AML-193 (cell line): ENCODE results near the gene EXD2.
"Not testable (repeated sequence)": the region's sequence is repeated elsewhere in the genome, so short reads cannot be mapped to it uniquely, and the experiment has no call there.

Source experiments
- DNase-seq, 2 experiments: peaks; one replicate each; lab custom pipeline; 2025; lab: John Stamatoyannopoulos, UW

The EXD2 gene, protein sequence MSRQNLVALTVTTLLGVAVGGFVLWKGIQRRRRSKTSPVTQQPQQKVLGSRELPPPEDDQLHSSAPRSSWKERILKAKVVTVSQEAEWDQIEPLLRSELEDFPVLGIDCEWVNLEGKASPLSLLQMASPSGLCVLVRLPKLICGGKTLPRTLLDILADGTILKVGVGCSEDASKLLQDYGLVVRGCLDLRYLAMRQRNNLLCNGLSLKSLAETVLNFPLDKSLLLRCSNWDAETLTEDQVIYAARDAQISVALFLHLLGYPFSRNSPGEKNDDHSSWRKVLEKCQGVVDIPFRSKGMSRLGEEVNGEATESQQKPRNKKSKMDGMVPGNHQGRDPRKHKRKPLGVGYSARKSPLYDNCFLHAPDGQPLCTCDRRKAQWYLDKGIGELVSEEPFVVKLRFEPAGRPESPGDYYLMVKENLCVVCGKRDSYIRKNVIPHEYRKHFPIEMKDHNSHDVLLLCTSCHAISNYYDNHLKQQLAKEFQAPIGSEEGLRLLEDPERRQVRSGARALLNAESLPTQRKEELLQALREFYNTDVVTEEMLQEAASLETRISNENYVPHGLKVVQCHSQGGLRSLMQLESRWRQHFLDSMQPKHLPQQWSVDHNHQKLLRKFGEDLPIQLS

DNA sequence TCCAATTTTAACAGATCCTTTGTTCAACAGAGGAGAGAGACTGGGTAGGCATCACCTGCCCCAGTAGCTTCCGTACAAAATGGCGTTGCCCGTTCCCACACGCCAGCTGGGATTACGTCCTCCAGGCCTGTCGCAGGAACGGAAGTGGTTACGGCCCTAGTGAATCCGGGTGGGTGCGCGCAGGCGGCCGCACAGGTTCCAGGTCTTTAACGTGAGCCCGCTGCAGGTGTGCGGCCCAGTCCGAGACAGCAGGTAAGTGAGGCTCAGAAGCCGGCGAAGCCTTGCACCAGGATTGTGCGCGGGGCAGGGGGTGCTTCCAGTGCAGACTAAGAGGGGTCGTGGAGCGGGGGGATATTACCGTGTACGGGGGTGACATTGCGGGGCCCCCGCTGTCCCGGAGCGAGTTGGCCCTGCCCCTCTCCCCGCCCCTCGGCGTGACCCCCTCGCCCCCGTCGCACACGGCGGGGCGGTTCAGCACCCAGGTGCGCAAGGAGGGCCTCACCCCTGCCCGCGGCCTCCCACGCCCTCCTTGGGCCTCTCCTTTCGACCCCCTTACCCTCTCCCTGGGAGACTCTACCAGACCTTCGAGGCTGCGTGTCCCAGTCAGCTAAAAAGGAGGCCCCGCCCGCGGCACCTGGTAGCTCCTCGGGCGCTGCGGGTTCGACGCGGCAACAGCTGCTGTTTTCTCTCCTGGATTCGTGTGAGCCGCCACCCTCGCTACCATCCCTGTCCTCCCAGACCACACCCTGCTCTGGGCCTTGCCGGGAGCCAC, at the start of gene EXD2:
EXD2 (plus strand) TSS at position 159 of the 772 bp plus-strand sequence. CDS start 17,973 bp downstream, outside the sequence.
- no peak for DNase-seq

DNA sequence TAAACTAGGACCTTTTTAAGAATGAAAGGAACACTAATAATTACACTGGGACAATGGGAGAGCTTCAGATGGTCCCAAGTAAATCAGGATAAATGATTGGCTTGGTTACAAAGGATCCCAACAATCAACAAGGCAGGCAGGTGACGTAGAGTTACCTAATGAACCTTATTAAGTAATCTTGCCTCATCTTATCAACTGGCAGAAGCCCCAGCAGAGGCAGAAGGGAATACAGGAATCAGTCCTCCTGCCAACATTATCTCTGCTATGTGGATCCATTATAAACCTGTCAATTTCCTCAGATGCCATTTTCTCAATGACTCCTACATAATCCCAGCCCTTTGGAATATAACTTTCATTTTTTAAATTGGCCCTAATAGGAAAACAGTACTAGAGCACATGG, 49.7 kb upstream of the EXD2 start:
- no peak for DNase-seq

DNA sequence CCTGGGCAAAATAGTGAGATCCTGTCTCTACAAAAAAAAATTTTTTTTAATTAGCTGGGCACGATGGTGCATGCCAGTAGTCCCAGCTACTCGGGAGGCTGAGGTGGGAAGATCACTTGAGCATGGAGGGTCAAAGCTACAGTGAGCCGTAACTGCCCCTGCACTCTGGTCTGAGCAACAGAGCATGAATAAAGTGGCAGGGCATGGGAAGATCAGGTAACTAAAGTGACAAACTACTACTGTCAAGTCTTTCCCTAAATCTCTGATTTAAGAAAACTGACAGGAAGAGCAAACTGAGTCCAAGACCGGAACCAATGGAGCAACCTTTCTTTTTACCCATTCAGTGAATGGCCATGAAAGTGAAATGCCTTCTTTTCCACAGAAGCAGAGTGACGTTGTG, 49.2 kb upstream of the EXD2 start:
- DNase-seq = no peak

DNA sequence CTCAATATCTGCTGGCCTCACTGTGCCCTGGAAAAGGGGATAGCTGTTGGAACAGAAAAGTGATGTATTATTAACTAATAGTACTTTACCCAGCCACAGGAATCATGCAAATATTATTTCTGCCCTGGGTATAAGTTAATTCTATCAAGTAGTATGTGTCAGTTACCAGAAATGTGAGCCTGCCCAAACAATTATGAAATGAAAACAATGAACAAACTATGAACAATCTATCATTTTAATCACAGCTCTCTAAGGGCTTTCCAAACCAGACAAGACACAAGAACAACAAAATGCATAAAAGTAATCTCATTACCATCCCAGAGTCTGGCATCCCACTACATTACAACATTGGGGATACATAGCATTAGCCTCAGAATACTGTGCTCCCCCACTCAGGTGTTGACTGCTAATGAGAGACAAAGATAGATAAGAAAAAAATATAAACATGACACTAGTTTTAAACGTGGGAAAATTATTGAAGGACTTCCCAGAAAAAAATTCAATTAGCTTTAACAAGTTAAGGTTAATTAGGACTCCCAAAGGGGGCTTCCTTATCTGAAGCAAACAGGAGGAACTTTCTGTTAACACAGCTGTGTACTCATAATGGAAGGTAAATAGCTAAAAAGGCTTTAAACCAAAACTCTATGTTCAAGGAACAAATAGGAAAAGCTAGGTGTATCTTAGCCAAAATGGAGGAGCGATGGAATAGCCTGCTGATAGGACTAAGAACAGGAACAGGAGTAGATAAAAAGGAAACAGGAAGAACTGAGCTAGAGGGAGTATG, 41.6 kb upstream of the EXD2 start:
- DNase-seq = no peak

DNA sequence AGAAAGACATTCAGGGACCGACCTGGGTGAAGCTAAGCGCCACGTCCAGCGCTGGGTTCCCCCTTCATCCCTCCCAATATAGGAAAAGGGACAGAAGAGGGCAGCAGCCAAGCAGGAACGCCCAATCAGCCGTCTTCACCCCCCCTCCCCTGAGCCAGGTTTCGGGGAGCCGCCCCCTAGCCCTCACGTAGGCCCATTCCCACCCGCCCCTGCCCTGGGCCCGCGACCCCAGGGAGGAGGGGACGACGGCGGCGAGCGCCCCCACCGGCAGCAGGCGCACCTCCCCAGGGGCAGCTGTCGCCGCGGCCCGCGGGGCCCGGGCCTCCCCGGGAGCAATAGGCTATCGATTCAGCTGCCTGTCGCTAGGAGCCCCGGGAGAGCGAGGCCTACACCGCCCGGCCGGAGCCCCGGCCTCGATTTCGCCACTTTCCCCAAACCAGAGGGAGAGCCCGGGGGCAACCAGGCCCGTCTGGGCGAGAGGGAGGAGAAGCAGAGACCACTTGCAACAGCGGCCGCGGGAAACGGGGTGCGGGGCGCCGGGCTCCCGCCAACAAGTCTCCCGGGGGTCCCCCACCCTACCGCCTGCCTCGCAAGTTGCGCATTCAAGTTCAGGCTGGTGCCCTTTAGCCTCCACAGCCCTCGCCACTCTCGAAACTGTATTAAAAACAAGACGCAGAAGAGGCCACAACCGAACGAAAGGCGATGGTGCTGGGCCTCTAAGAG, 39.7 kb upstream of the EXD2 start:
- DNase-seq = peak; percentile 41 to 64

DNA sequence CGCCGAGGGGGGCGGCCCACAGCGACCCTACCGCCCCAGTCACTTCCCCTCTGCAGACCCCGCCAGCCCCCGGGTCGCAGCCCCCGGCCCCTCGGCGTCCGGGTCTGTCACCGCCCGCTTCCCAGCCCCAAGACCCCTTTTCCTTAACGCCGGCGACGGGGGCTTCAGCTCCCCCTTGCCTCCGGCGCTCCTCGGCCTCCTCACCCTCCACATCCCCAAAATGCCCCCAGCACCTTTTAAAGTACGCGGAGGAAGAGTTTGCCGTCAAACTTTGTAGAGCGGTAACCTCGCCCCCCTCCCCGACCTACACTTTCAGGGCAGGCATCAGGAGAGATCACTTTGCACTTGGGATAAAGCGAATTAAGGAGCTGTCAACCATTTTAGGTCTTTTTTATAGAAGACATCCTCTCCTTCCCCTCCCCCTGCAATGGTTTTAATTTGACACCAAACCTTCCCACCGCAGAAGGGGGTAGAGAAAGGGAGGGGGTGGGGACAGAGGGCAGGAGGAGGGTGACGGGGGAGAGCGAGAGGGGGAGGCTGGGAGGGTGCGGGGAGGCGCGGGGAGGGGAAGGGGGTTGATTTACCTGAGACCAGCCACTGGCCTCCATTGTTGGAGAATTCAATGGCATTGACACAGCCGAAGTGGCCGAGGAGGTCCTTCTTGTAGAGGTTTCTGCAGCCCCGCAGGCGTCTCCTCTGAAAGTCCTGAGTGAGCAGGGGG, 39.0 kb upstream of the EXD2 start:
- DNase-seq = no peak

DNA sequence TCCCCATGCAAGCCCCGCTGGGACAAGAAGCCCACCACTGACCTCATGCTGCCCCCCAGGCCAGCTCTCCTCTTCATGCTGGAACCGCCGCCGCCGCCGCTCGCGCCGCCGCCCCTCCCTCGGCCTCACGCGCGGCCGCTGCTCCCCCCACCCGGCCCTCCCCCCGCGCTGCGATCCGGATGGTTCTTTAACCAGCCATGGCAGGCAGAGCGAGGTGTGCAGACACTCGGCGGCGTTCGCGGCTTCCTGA, 38.5 kb upstream of the EXD2 start, which contains the start of gene DCAF5:
DCAF5 (minus strand) TSS at position 218 of the 250 bp plus-strand sequence; CDS start at position 77, 141 bp downstream.
- DNase-seq = no peak

DNA sequence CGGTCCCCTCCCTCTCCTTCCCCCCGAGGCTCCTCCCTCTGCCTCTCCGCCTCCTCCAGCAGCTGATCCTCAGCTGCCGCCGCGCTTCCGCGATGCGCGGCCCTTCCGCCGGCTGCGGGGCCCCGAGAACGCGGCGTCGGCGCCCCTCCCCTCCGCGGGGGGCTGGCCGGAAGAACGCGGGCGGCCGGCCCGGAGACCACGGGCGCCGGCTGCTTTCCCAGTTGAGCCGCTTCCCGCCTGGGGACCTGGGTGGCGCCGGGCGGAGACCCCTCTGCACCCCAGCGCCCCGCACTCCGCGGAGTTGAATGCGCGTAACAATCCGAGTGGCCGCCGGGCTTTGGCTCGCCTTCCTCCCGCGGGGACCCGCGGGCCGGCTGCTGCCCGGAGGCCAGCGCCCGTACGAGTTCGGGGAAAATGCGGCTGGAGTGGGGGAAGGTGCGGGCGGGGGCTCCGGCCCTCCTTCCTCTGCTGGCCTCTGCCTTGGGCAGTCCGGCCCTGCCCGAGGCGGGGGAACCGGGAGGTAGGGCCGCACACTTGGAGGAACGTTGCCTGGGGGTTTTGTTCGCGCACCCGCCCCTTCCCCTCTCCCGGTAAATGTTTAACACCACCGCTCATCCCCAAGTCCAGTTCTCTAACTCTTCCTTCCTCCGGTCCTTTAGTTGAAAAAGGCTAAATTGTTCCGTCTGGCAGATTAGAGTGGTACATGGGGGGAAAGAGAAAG, 38.0 kb upstream of the EXD2 start:
- peak; percentile 85 to 89 for DNase-seq

DNA sequence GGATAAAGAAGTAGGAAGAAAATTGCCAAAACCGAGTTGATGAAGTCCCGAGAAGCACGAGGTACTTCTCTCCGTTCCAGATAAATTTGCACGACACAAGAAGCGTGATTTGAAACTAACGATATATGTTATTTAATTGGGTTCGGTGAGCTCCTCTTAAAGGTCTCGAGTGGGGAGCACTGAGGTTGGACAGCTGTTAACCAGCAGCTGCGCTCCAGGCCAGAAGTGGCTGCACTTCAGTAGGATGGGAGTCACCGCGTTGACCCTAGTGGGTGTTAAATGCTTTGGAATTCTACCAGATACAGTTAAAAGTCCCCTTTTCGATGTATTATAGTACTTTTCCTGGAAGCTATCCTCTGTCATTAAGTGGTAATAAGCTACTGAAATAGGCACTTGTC, 37.4 kb upstream of the EXD2 start:
- no peak for DNase-seq

DNA sequence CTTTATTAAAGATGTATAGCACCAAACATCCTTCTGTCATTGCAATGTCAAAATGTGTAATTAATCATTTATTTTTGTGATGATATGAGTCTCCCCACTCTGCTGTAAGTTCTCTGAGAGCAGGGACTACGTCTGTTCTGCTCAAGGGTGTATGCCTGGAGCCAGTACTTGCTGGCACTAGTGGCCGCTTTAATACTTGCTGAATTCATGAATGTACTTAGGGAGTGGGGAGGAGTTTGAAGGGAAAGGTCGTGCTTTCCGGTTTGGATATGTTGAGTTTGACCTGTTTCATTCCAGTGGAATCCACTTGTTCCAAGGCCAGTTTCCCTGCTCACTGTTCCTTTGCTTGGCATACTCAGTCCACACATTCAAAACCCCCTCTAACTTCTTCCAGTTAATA, 36.5 kb upstream of the EXD2 start:
- DNase-seq = peak in 1 of 2 experiments; percentile 1

DNA sequence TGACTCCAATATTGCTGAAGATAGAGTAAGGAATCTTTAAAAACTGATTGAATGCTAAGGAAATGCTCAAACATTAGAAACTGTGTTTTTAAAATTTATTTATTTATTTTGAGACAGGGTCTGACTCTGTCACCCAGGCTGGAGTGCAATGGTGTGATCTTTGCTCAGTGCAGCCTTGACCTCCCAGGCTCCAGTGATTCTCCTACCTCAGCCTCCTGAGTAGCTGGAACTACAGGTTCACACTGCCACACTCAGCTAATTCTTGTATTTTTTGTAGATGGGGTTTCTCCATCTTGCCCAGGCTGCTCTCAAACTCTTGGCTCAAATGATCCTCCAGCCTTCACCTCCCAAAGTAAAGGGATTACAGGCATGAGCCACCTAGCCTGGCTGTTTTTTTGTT, 35.1 kb upstream of the EXD2 start:
- no peak for DNase-seq

DNA sequence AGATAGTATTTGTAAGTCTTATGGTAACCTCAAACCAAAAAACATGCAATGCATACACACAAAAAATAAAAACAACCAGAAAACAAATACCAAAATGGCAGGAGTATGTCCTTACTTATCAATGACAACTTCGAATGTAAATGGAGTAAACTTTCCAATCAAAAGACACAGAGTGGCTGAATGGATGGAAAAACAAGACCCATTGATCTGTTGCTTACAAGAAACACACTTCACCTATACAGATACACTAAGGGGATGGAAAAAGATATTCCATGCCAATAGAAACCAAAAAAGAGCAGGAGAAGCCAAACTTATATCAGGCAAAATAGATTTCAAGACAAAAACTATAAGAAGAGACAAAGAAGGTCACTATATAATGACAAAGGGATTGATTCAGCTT, 29.7 kb upstream of the EXD2 start:
- no peak for DNase-seq

DNA sequence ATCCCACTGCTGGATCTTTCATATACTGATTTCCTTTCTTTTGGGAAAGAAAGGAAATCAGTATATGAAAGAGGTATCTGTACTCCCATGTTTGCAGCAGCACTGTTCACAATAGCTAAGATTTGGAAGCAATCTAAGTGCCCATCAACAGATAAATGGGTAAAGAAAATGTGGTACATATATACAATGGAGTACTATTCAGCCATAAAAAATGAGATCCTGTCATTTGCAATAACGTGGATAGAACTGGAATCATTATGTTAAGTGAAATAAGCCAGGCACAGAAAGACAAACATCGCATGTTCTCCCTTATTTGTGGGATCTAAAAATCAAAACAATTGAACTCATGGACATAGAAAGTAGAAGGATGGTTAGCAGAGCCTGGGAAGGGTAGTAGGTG, 25.5 kb upstream of the EXD2 start:
- DNase-seq = not testable (repeated sequence)

DNA sequence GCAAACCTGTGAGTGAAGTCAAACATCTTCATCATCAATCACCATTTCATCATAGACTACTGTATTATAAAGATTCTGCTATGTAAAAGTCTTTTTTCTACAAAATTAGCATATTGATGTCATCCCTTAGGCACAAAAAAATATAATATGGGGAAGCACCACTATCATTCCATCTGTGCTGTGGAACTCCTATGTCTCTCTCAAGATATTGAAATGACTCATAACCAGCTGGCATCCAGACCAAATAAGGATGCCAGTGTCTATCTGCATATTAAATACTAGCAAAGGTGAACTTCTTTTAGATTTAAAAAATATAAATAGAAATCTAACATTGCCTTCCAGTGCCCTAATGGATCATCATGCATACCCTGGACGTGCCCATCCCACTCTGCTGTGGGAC, 20.5 kb upstream of the EXD2 start:
- DNase-seq = no peak

DNA sequence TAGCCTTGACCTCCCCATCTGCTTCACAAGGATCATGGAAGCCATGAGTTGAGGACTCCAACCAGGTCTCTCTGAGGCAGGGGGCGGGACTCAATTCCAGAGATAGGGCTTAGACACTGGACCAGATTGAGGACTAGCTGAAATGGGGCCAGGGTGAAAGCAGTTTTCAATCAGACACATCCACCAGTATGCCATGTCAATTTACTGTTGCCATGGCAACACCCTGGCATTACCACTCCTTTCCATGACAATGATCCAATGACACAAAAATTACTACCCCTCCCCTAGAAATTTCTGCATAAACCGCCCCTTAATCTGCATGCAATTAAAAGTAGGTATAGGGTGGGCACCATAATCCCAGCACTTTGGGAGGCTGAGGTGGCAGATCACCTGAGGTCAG, 19.7 kb upstream of the EXD2 start:
- DNase-seq = no peak

DNA sequence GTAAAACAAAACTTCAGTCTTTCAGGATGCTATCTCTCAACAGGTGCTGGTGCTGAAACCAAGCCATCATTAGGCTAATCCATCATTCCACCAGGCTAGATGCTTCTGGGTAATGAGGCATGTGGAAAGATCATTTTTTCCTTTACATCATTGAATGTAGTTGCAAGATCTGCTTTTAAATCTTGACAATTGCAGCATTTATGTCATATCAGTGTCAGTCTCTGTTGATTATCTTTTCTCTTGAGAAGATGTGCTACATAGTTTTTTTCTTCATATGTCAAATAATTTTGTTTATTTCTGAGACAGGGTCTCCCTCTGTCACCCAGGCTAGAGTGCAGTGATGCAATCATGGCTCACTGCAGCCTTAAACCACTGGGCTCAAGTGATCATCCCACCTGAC, 16.2 kb upstream of the EXD2 start:
- no peak for DNase-seq

DNA sequence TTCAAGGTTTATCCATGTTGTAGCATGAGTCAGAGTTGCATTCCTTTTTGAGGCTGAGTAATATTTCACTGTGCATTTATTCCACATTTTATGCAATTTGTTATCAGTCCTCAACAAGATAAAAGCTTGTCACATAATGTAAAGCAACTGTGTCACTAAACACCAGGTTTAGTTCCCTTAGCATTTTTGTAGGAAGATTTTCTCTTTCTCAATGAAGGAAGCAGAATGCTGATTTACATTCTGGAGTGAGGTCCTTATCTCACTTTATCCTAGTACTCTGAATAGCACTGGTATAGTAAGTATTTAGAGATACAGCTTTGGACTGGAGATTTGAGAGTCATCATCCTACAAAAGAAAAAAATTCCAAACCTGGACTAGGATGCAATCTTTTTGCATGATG, 9.8 kb upstream of the EXD2 start:
- DNase-seq = no peak

DNA sequence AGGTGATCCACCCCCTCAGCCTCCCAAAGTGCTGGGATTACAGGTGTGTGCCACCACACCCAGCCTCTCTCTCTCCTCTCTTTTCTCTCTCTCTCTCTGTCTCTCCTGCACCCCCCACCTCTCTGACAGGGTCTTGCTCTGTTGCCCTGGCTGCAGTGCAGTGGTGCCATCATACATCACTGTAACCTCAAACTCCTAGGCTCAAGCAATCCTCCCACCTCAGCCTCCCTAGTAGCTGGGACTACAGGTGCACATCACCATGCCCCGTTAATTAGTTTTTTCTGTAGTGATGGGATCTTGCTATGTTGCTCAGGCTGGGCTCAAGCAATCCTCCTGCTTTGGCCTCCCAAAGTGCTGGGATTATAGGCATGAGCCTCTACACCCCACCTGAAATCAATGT, 8.7 kb upstream of the EXD2 start:
- DNase-seq = not testable (repeated sequence)

DNA sequence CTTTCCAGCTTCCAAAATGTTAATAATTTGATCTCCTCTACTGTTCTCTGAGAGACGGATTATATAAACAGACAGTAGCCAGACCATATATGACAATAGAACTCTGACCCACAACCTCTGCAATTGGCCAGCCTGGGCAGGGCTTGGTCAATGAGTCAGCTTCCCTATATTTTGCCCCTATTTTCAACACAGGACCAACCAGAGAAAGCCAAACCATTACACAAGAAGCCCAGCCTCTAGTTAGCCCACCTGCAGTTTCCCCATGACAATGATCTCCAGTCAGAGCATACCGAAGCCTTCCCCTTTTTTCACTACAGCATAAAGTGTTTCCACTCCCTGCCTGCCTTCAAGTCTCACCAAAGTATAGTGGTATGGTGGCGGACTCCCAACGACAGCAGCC, 7.6 kb upstream of the EXD2 start:
- no peak for DNase-seq

DNA sequence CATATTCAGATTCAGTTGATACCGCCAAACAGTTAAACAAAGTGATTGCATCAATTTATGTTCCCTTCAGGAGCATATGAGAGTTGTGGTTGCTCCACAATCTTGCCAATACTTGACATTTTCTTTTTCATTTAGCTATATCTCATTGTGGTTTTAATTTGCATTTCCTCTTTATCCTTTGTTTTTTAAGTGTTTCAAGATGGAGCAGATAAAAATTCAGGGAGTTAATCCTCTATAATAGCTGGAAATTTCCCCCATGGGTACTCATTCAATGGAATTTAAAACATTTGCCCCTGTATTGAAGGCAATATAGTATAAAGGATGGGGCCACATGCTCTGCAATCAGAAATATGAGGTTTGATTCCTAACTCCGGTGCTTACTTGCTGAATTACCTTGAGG, 1.1 kb upstream of the EXD2 start:
- DNase-seq = no peak
